LNCaP clone FGC (cell line): ENCODE measurements around the gene DDC.

Experiments used
- DNase-seq: peaks from one replicate; pipeline ENCODE4 v3.0.0-alpha.2; 2011; ENCODE audit warnings: low read depth
- H3K4me3 ChIP-seq: 2 replicates; pipeline ENCODE4 v1.5.1; 2011; ENCODE audit warnings: mild to moderate bottlenecking, low read depth, low read length, control low read depth
- TF ChIP-seq, protein P1 (sequence below): IDR thresholded peaks from 2 replicates; pipeline ENCODE4 v1.5.1; 2012; ENCODE audit warnings: mild to moderate bottlenecking; ENCODE audit not compliant: control insufficient read depth, insufficient read depth; ENCODE audit errors: extremely low read depth

DDC gene

DNA sequence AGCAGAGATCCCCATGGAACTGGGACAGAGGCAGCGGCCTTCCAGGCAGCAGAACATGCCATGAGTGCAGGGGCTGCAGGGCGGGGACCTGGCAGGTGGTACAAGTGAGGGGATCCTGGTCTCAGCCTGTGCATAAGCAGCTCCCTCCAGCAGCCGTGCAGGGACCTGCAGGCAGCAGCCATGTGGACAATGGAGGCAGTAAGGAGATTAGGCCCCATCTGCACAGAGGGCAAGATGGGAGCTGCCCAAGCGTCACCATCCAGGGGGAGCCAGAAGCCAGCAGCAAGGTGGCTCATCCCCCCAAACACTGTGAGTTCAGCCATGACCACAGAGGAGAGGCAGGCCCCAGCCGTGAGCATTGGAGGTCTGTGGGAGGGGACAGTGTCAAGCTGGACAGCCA lies 3.1 kb downstream of the DDC start:
- no peak for DNase-seq
- no peak overlapping the region for H3K4me3 ChIP-seq
- TF ChIP-seq, protein P1, sequence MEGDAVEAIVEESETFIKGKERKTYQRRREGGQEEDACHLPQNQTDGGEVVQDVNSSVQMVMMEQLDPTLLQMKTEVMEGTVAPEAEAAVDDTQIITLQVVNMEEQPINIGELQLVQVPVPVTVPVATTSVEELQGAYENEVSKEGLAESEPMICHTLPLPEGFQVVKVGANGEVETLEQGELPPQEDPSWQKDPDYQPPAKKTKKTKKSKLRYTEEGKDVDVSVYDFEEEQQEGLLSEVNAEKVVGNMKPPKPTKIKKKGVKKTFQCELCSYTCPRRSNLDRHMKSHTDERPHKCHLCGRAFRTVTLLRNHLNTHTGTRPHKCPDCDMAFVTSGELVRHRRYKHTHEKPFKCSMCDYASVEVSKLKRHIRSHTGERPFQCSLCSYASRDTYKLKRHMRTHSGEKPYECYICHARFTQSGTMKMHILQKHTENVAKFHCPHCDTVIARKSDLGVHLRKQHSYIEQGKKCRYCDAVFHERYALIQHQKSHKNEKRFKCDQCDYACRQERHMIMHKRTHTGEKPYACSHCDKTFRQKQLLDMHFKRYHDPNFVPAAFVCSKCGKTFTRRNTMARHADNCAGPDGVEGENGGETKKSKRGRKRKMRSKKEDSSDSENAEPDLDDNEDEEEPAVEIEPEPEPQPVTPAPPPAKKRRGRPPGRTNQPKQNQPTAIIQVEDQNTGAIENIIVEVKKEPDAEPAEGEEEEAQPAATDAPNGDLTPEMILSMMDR: no peak

GRCh38 chr7:50560865-50561351 lies 4.3 kb downstream of the DDC start:
- no peak for DNase-seq
- no peak overlapping the region for H3K4me3 ChIP-seq
- TF ChIP-seq, protein P1: no peak

DNA sequence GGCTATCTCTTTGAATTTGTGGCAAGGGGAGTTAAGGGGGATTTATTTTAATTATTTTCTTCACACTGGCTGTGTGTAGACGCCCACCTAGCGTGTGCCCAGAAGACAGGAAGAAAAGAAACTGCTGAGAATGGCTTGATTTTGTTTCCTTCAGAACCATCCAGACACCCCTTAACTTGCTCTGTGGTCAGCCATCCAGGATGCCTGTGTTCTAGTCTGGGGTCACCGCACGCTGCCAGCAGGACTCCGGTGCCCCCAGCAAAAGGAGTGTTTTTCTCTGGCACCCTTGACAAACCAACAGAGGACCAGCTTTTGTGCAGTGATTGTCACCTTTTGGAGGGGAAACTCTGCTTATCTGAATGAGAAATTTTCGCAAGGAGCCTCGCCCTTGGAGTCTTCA lies 5.3 kb downstream of the DDC start:
- TF ChIP-seq, protein P1: no peak
- DNase-seq: no peak
- H3K4me3 ChIP-seq: no peak overlapping the region

GRCh38 chr7:50558294-50559053 lies 6.7 kb downstream of the DDC start:
- no peak for DNase-seq
- TF ChIP-seq, protein P1: no peak
- no peak overlapping the region for H3K4me3 ChIP-seq

GRCh38 chr7:50557099-50557498 lies 8.1 kb downstream of the DDC start:
- no peak for DNase-seq
- TF ChIP-seq, protein P1: no peak
- H3K4me3 ChIP-seq: no peak overlapping the region

DNA sequence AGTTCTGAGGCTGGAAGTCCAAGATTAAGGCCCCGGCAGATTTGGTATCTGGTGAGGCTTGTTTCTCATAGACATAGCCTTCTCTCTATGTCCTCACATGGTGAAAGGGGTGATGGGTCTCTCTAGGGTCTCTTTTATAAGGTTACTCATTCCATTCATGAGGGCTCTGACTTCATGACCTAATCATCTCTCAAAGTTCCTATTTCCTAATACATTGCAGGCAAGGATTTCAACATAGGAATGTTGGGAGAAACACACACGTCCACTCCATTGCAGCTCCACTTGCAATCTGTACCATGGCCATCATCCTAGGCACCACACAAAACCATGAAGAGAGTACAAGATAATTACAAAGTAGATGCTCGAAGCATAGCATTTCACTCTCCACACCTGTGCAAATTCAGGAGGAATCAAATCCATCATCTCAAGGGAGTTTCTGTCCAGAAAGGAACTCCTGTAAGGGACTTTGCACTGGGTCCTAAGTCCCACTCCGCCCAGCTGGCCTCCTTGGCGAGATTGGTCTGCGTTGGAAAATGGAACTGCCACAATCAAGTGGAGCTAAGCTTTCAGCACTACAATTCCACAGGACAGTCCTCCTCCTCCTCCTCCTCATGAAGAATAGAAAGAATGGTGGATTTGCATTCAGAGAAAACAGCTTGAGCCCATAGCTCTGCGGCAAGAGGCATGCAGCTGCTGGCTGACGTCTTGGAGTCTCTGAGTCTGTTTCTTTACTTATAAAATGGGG lies 8.8 kb downstream of the DDC start:
- H3K4me3 ChIP-seq: no peak overlapping the region
- TF ChIP-seq, protein P1: no peak
- DNase-seq: no peak
